ENCODE measurements around the gene PLA2G2F. TPM values are rescaled to one million over a fixed set of nuclear protein-coding genes. Genes with fewer than 3 reads are reported as not detected.
A peak's percentile ranks its signal among the peaks of the same experiment; 100 is the strongest.

PLA2G2F gene
- total and polyA plus RNA-seq, 7 donors: 0.03 TPM; not detected in 6

DNA sequence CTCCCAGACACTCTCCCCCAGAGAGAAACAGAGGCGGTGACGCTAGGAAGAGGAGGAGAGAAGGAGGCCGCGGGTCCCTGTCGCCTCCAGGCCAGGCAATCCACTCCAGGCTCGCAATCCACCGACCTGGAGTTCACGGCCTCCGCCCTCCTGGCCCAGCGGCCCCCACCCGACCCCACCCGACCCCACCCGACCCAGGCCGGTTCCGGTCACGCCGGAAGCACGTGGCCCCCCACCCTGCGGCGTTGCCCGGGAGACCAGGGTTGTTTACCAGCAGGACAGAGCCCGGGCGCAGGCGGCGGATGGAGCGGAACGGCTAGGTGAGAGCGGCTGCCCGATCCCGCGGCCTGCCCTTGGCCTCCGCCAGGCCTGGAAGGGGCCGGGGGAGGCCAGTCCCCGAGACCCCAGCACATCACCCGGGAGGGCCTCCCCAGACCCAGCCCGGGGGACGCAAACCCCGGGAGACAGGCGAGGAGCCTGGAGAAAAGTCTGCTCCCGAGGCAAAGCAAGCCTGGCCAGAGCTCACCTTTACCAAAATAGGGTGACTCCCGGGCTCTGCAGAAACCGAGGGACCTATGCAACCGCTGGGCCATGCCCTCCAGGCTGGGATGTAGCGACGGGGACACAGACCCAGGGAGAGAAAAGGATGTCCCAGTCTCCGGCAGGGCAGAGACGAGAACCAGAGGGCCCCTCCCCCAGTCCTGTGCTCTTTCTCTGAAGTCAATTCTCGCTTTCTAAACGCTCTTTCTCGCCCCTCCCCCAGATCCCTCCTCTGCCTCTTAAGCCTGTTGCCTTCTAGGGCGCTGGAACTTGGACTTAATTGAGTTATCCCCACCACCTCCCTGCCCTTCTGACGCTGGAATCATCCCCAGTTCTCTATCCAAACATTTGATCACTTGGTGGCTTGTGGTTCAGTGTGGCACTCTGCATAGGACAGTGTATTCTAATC, 47.0 kb downstream of the PLA2G2F start, which contains the start of the genes PLA2G2C and UBXN10:
PLA2G2C (minus strand) TSS at position 685 of the 949 bp plus-strand sequence. CDS start 9,155 bp downstream, outside the sequence.
UBXN10 (plus strand) TSS at position 263 of the 949 bp plus-strand sequence. CDS start 4,466 bp downstream, outside the sequence.
- peak; percentile 55 to 78 for DNase-seq
- Histone ChIP-seq H3K4me1 (no peaks in the 10 kb centered on the region), H3K27ac (no peak within 1 kb of the TSS), H3K9me3 (no peaks in the 10 kb centered on the region), H3K27me3 (ENCODE audit: insufficient read depth in 3 of 3, low read length in 2 of 3) (peaks cover 0 to 42% (median 4%) of the 10 kb centered on the region in 3 donors), H3K36me3 (ENCODE audit: insufficient read depth in 1 of 2, low read depth in 1 of 2) (no peaks in the 10 kb centered on the region), H3K4me3 (peak within 1 kb of the TSS; percentile 58)
- ATAC-seq: peak; percentile 32 to 83 (median 66)
- intact Hi-C loops (cut with DNase I): no loop called here
- TF ChIP-seq, protein P1, sequence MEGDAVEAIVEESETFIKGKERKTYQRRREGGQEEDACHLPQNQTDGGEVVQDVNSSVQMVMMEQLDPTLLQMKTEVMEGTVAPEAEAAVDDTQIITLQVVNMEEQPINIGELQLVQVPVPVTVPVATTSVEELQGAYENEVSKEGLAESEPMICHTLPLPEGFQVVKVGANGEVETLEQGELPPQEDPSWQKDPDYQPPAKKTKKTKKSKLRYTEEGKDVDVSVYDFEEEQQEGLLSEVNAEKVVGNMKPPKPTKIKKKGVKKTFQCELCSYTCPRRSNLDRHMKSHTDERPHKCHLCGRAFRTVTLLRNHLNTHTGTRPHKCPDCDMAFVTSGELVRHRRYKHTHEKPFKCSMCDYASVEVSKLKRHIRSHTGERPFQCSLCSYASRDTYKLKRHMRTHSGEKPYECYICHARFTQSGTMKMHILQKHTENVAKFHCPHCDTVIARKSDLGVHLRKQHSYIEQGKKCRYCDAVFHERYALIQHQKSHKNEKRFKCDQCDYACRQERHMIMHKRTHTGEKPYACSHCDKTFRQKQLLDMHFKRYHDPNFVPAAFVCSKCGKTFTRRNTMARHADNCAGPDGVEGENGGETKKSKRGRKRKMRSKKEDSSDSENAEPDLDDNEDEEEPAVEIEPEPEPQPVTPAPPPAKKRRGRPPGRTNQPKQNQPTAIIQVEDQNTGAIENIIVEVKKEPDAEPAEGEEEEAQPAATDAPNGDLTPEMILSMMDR (IDR thresholded peaks at IDR 0.05): no peak
- WGBS, 3 donors: 4 to 9% (median 4%) methylated on average over 38 to 52 of the region's 52 CpGs

DNA sequence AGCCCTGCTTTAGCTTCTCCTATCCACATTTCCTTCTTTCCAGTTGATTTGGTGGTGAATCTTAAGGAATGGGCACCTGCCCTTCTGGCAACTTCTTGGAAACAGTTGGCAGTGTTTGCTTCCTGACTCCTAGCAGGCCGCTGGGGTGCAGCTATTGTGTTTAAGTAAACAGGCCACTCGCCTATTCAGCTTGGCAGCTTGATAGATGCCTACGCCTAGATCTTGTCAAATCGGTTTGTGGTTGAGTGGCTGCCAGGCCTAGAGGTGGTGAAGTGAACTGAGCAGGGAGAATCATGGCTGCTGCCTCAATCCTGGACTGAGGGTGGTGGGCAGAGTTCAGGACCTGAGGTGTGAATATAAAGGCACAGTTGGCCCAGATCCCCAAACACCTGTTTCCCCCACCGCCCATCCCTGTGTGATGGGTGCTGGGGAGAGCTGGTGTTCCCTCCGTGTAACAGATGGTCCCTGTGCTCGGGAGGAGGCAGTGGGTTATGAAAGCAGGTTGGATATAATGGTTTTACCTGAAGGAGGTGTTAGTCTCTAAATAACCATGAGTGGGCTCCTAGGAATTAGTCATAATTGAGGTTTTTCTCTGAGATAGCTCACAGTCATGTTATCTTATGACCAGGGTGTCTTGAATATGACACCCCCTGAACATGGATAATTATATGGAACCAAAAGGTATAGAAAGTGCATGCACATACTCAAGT, 48.1 kb downstream of the PLA2G2F start:
- peaks cover 0 to 42% (median 4%) of the 10 kb centered on the region in 3 donors for H3K27me3 ChIP-seq (ENCODE audit: insufficient read depth in 3 of 3, low read length in 2 of 3)
- no peak for DNase-seq
- no peak for ATAC-seq
- 51 to 59% (median 51%) methylated on average over 7 of the region's 7 CpGs for WGBS, 3 donors
- intact Hi-C loops (cut with DNase I): no loop called here
- H3K4me3 ChIP-seq: no peak overlapping the region
- no peaks in the 10 kb centered on the region for H3K9me3 ChIP-seq
- H3K4me1 ChIP-seq: no peaks in the 10 kb centered on the region
- H3K36me3 ChIP-seq (ENCODE audit: insufficient read depth in 1 of 2, low read depth in 1 of 2): no peaks in the 10 kb centered on the region
- H3K27ac ChIP-seq: no peak overlapping the region
- TF ChIP-seq, protein P1 (IDR thresholded peaks at IDR 0.05): no peak

DNA sequence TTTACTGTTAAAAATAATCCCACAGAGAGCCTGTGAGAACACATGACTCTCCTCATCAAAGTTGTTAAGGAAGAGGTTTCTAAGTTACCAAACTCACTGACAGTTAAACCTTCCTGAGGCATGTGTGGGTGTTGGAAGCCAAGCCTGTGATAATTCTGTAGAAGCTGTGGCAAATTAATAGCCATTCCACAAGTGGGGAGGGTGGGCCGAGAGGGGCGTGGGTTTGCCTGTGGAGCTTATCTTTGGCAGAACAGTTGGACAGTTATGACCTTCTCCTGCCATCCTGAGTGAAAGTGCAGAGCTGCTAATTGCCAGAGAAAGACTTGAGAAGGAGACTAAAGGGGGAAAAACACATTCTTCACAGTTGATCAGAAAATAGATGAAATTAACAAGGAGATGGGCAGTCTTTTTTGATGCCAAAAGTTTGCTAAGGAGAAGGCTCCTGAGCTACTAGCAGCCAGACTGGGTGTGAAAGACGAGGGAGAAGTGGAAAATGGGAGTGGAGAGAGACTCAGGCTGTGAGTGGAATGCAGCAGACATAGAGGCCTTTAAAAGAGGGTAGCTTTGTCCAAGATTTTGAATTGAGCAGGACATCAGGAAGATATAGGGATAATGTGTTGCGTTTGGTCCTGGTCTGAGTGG, 48.8 kb downstream of the PLA2G2F start:
- H3K27ac ChIP-seq: no peak overlapping the region
- H3K4me1 ChIP-seq: no peaks in the 10 kb centered on the region
- no peaks in the 10 kb centered on the region for H3K36me3 ChIP-seq (ENCODE audit: insufficient read depth in 1 of 2, low read depth in 1 of 2)
- ATAC-seq (no peak), DNase-seq (no peak)
- TF ChIP-seq, protein P1 (IDR thresholded peaks at IDR 0.05): no peak
- H3K9me3 ChIP-seq: no peaks in the 10 kb centered on the region
- no peak overlapping the region for H3K4me3 ChIP-seq
- intact Hi-C loops (cut with DNase I): no loop called here
- H3K27me3 ChIP-seq (ENCODE audit: insufficient read depth in 3 of 3, low read length in 2 of 3): peaks cover 0 to 42% (median 4%) of the 10 kb centered on the region in 3 donors
- 48 to 57% (median 53%) methylated on average over 4 of the region's 4 CpGs for WGBS, 3 donors

DNA sequence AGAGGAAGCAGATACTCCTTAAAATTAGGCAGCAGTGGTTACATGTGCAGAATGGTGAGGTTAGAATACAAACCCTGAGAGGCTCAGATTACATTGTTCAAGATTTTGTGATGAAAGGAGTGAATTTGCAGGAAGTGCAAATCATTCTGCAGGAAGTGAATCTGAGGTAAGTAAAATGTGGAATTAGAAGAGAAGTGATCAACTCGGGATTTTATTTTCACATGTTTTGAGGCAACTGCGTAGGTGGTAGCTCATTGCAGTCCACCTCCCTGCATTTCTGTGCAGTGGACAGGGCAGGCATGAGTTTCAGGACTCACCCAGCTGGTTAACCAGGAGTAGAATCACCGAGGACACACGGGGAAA, 49.3 kb downstream of the PLA2G2F start:
- DNase-seq (no peak), ATAC-seq (no peak)
- TF ChIP-seq, protein P1 (IDR thresholded peaks at IDR 0.05): no peak
- no peak overlapping the region for H3K4me3 ChIP-seq
- WGBS, 3 donors: 58 to 65% (median 60%) methylated on average over 4 of the region's 4 CpGs
- peaks cover 0 to 42% (median 4%) of the 10 kb centered on the region in 3 donors for H3K27me3 ChIP-seq (ENCODE audit: insufficient read depth in 3 of 3, low read length in 2 of 3)
- intact Hi-C loops (cut with DNase I): no loop called here
- no peak overlapping the region for H3K27ac ChIP-seq
- H3K9me3 ChIP-seq: no peaks in the 10 kb centered on the region
- H3K4me1 ChIP-seq: no peaks in the 10 kb centered on the region
- H3K36me3 ChIP-seq (ENCODE audit: insufficient read depth in 1 of 2, low read depth in 1 of 2): no peaks in the 10 kb centered on the region

Measured in psoas muscle (tissue), 8 donors.